ENCODE measurements around the gene OR10D3. TPM values are rescaled to one million over a fixed set of nuclear protein-coding genes. Genes with fewer than 3 reads are reported as not detected.

OR10D3 gene
- total and polyA plus RNA-seq, 2 donors (not counting 1 experiment from before 2014, with no cell fraction given), result not detected

GRCh38 chr11:124225471-124225870 is 42.3 kb downstream of the OR10D3 start:
- no peak overlapping the region for H3K4me3 Mint-ChIP-seq
- DNase-seq (no peak), ATAC-seq (ENCODE audit: low read depth) (no peak)
- no peak overlapping the region for H3K27ac Mint-ChIP-seq
- Histone ChIP-seq H2AFZ (ENCODE audit: insufficient read depth, low read depth, low read length, poor library complexity, severe bottlenecking) (no peak overlapping the region), H3K79me2 (ENCODE audit: control insufficient read depth, insufficient read depth, low read length) (no peaks in the 10 kb centered on the region), H3K4me3 (ENCODE audit: control extremely low read depth in 1 of 5, extremely low read depth in 1 of 5, insufficient read depth in 1 of 5, low read depth in 2 of 5, low read length in 4 of 5) (no peak overlapping the region), H3K27me3 (replicated peaks in 1 of 4; ENCODE audit: control extremely low read depth in 1 of 4, control insufficient read depth in 3 of 4, insufficient read depth in 4 of 4, low read length in 3 of 4) (no peaks in the 10 kb centered on the region), H3K9me3 (ENCODE audit: control extremely low read depth in 1 of 3, control insufficient read depth in 2 of 3, insufficient read depth in 1 of 3, low read length in 2 of 3) (no peaks in the 10 kb centered on the region), H4K20me1 (ENCODE audit: control insufficient read depth, insufficient read depth, low read length, poor library complexity, severe bottlenecking) (no peaks in the 10 kb centered on the region), H3K4me2 (replicated peaks; ENCODE audit: low read depth, low read length, poor library complexity, severe bottlenecking) (no peak overlapping the region), H3K9ac (ENCODE audit: low read length) (no peak overlapping the region), H3K4me1 (ENCODE audit: control insufficient read depth in 2 of 2, insufficient read depth in 2 of 2, low read length in 2 of 2) (no peaks in the 10 kb centered on the region), H3K36me3 (replicated peaks in 1 of 2; ENCODE audit: control extremely low read depth in 1 of 2, control insufficient read depth in 1 of 2, extremely low read depth in 1 of 2, insufficient read depth in 2 of 2, low read length in 1 of 2) (no peaks in the 10 kb centered on the region), H3K27ac (ENCODE audit: low read length in 2 of 2) (no peak overlapping the region)
- ChIA-PET POLR2A (no interaction called here), CTCF (interaction anchor here (0.9 kb wide), 1 partner anchor 11 kb away, joined by 4 read pairs; no protein-coding TSS in a partner anchor)
- no peaks in the 10 kb centered on the region for H3K4me1 Mint-ChIP-seq
- peaks cover 7% of the 10 kb centered on the region for H3K27me3 Mint-ChIP-seq
- intact Hi-C loops (cut with micrococcal nuclease), result no loop called here
- no peaks in the 10 kb centered on the region for H3K9me3 Mint-ChIP-seq (ENCODE audit: insufficient read depth)
- WGBS (ENCODE audit: insufficient coverage), result no CpG with 5 or more reads among the region's 1 CpG
- TF ChIP-seq CTCF (IDR thresholded peaks at IDR 0.05) (no peak), EZH2 (IDR thresholded peaks at IDR 0.05; ENCODE audit: borderline replicate concordance, insufficient read depth, low read depth, low read length, poor library complexity, severe bottlenecking) (no peak)

GRCh38 chr11:124233376-124233775 is 50.2 kb downstream of the OR10D3 start:
- ATAC-seq (ENCODE audit: low read depth) (no peak), DNase-seq (no peak)
- no peaks in the 10 kb centered on the region for H3K27me3 Mint-ChIP-seq
- intact Hi-C loops (cut with micrococcal nuclease), result no loop called here
- no peaks in the 10 kb centered on the region for H4K20me1 ChIP-seq (ENCODE audit: control insufficient read depth, insufficient read depth, low read length, poor library complexity, severe bottlenecking)
- H3K4me2 ChIP-seq (replicated peaks; ENCODE audit: low read depth, low read length, poor library complexity, severe bottlenecking), result no peak overlapping the region
- H3K9ac ChIP-seq (ENCODE audit: low read length), result no peak overlapping the region
- H3K27ac ChIP-seq (ENCODE audit: low read length in 2 of 2), result no peak overlapping the region
- WGBS (ENCODE audit: insufficient coverage), result no CpG with 5 or more reads among the region's 1 CpG
- no peak overlapping the region for H3K4me3 Mint-ChIP-seq
- POLR2A ChIA-PET, result no interaction called here
- no peak overlapping the region for H3K27ac Mint-ChIP-seq
- no peaks in the 10 kb centered on the region for H3K4me1 ChIP-seq (ENCODE audit: control insufficient read depth in 2 of 2, insufficient read depth in 2 of 2, low read length in 2 of 2)
- H3K4me3 ChIP-seq (ENCODE audit: control extremely low read depth in 1 of 5, extremely low read depth in 1 of 5, insufficient read depth in 1 of 5, low read depth in 2 of 5, low read length in 4 of 5), result no peak overlapping the region
- H3K79me2 ChIP-seq (ENCODE audit: control insufficient read depth, insufficient read depth, low read length), result no peaks in the 10 kb centered on the region
- H2AFZ ChIP-seq (ENCODE audit: insufficient read depth, low read depth, low read length, poor library complexity, severe bottlenecking), result no peak overlapping the region
- H3K9me3 ChIP-seq (ENCODE audit: control extremely low read depth in 1 of 3, control insufficient read depth in 2 of 3, insufficient read depth in 1 of 3, low read length in 2 of 3), result no peaks in the 10 kb centered on the region
- CTCF ChIA-PET, result no interaction called here
- H3K4me1 Mint-ChIP-seq, result no peaks in the 10 kb centered on the region
- no peaks in the 10 kb centered on the region for H3K9me3 Mint-ChIP-seq (ENCODE audit: insufficient read depth)
- no peak for TF ChIP-seq EZH2 (IDR thresholded peaks at IDR 0.05; ENCODE audit: borderline replicate concordance, insufficient read depth, low read depth, low read length, poor library complexity, severe bottlenecking)
- no peak for TF ChIP-seq CTCF (IDR thresholded peaks at IDR 0.05)
- no peaks in the 10 kb centered on the region for H3K36me3 ChIP-seq (replicated peaks in 1 of 2; ENCODE audit: control extremely low read depth in 1 of 2, control insufficient read depth in 1 of 2, extremely low read depth in 1 of 2, insufficient read depth in 2 of 2, low read length in 1 of 2)
- H3K27me3 ChIP-seq (replicated peaks in 1 of 4; ENCODE audit: control extremely low read depth in 1 of 4, control insufficient read depth in 3 of 4, insufficient read depth in 4 of 4, low read length in 3 of 4), result no peaks in the 10 kb centered on the region

Other genes with a start within 250 kb of the OR10D3 start
- not detected in 2 replicates for gene OR4D5, start 243.7 kb upstream of the OR10D3 start, total RNA-seq
- gene OR4D5, start 243.7 kb upstream of the OR10D3 start, polyA plus RNA-seq, result not detected in 2 replicates
- not detected in 2 replicates for gene OR6T1, start 239.5 kb upstream of the OR10D3 start, total RNA-seq
- not detected in 2 replicates for gene OR6T1, start 239.5 kb upstream of the OR10D3 start, polyA plus RNA-seq
- gene OR10S1, start 205.6 kb upstream of the OR10D3 start, total RNA-seq, result not detected in 2 replicates
- not detected in 2 replicates for gene OR10S1, start 205.6 kb upstream of the OR10D3 start, polyA plus RNA-seq
- not detected in 2 replicates for gene OR10G6, start 188.2 kb upstream of the OR10D3 start, total RNA-seq
- gene OR10G6, start 188.2 kb upstream of the OR10D3 start, polyA plus RNA-seq, result not detected in 2 replicates
- not detected in 2 replicates for gene OR10G4, start 170.3 kb upstream of the OR10D3 start, total RNA-seq
- not detected in 2 replicates for gene OR10G4, start 170.3 kb upstream of the OR10D3 start, polyA plus RNA-seq
- gene OR10G9, start 160.3 kb upstream of the OR10D3 start, total RNA-seq, result not detected in 2 replicates
- not detected in 2 replicates for gene OR10G9, start 160.3 kb upstream of the OR10D3 start, polyA plus RNA-seq
- not detected in 2 replicates for gene OR10G8, start 156.5 kb upstream of the OR10D3 start, total RNA-seq
- not detected in 2 replicates for gene OR10G8, start 156.5 kb upstream of the OR10D3 start, polyA plus RNA-seq
- gene OR10G7, start 142.0 kb upstream of the OR10D3 start, total RNA-seq, result not detected in 2 replicates
- gene OR10G7, start 142.0 kb upstream of the OR10D3 start, polyA plus RNA-seq, result not detected in 2 replicates
- 4.9 and 6.2 TPM in 2 replicates for gene VWA5A, start 67.9 kb upstream of the OR10D3 start, total RNA-seq
- 5.0 and 6.3 TPM in 2 replicates for gene VWA5A, start 67.9 kb upstream of the OR10D3 start, polyA plus RNA-seq
- gene OR8G1, start 57.8 kb downstream of the OR10D3 start, total RNA-seq, result not detected in 2 replicates
- gene OR8G1, start 57.8 kb downstream of the OR10D3 start, polyA plus RNA-seq, result not detected in 2 replicates
- not detected in 2 replicates for gene OR8G5, start 73.0 kb downstream of the OR10D3 start, total RNA-seq
- gene OR8G5, start 73.0 kb downstream of the OR10D3 start, polyA plus RNA-seq, result not detected in 2 replicates
- gene OR8D1, start 130.6 kb downstream of the OR10D3 start, total RNA-seq, result not detected in 2 replicates
- gene OR8D1, start 130.6 kb downstream of the OR10D3 start, polyA plus RNA-seq, result 0.12 TPM in 1 of 2 replicates, not detected in the other
- gene OR8D2, start 136.9 kb downstream of the OR10D3 start, total RNA-seq, result not detected in 2 replicates
- not detected in 2 replicates for gene OR8D2, start 136.9 kb downstream of the OR10D3 start, polyA plus RNA-seq
- gene OR8B2, start 201.2 kb downstream of the OR10D3 start, total RNA-seq, result not detected in 2 replicates
- gene OR8B2, start 201.2 kb downstream of the OR10D3 start, polyA plus RNA-seq, result not detected in 2 replicates
- not detected in 2 replicates for gene OR8B3, start 215.7 kb downstream of the OR10D3 start, total RNA-seq
- gene OR8B3, start 215.7 kb downstream of the OR10D3 start, polyA plus RNA-seq, result not detected in 2 replicates
- not detected in 2 replicates for gene OR8B4, start 241.5 kb downstream of the OR10D3 start, total RNA-seq
- not detected in 2 replicates for gene OR8B4, start 241.5 kb downstream of the OR10D3 start, polyA plus RNA-seq

Measured in B cell (primary cell).